Body of pancreas (tissue), 4 donors: Measurements from ENCODE around the gene GOLGA3. TPM values are rescaled to one million over a fixed set of nuclear protein-coding genes. Genes with fewer than 3 reads are reported as not detected.
"Not testable (repeated sequence)": the region's sequence is repeated elsewhere in the genome, so short reads cannot be mapped to it uniquely, and the experiment has no call there.

Experiments used
- ATAC-seq: fragments of 150-250 bp; one replicate; pipeline ENCODE4 v1.9.1; 2016
- DNase-seq, 4 donors: peaks; one replicate each; pipeline ENCODE4 v3.0.0-alpha.2; 2019
- H3K27ac ChIP-seq, 4 donors: fragments of 200-600 bp; sonication (generic); 1 replicate in 3 of 4; 2 replicates in 1 of 4; pipeline versions ENCODE4 v1.5.1 to v1.6.1; 2016 to 2019; ENCODE audit warnings: mild to moderate bottlenecking in 1 of 4, mixed read lengths in 1 of 4, moderate library complexity in 1 of 4
- H3K27me3 ChIP-seq, 2 donors: fragments of 200-600 bp; sonication (generic); one replicate each; pipeline ENCODE4 v1.6.0; 2016; ENCODE audit warnings: mild to moderate bottlenecking in 1 of 2
- H3K36me3 ChIP-seq, 2 donors: fragments of 200-600 bp; sonication (generic); replicated peaks in 1 of 2; 2 replicates each; pipeline ENCODE4 v1.5.1; 2016; ENCODE audit warnings: low read depth in 2 of 2; ENCODE audit not compliant: insufficient read depth in 1 of 2
- H3K4me1 ChIP-seq: fragments of 200-600 bp; sonication (generic); one replicate; pipeline ENCODE4 v1.6.0; 2016
- H3K4me3 ChIP-seq, 2 donors: fragments of 200-600 bp; sonication (generic); 1 replicate in 1 of 2; 2 replicates in 1 of 2; pipeline ENCODE4 v1.5.1; 2016 to 2019
- H3K9me3 ChIP-seq, 3 donors: fragments of 200-600 bp; sonication (generic); 1 replicate in 2 of 3; 2 replicates in 1 of 3; pipeline ENCODE4 v1.5.1; 2016
- POLR2A ChIP-seq, 3 donors: fragments of 450-650 bp; IDR thresholded peaks; one replicate each; pipeline ENCODE4 v1.6.1; 2016; ENCODE audit warnings: antibody characterized with exemption in 3 of 3, mild to moderate bottlenecking in 2 of 3
- WGBS, 2 donors: methylation state at CpG; one replicate each; pipeline ENCODE4 v1.1.5; 2017; 5-methylcytosine and 5-hydroxymethylcytosine counted together
- intact Hi-C: fragments of 100-400 bp; cut with DNase I; formaldehyde crosslinking; loops from one replicate; pipeline ENCODE4 v1.15.1; 2023
- total RNA-seq, 2 donors: library from RNA; depleted of rRNA; stranded (reverse); fragments of >200 nt; gene quantifications; one replicate each; pipeline ENCODE4 v1.1.0, GENCODE V29; 2016
- TF ChIP-seq, protein P1 (sequence below), 7 experiments: fragments of 450-650 bp in 4 of 7; fragments of 200-600 bp in 3 of 7; sonication (generic) in 3 of 7; IDR thresholded peaks; one replicate each; pipeline ENCODE4 v1.5.1; 2016 to 2019; ENCODE audit warnings: antibody characterized with exemption in 7 of 7

GOLGA3 gene
- total RNA-seq, 2 donors from 2014 or later = 57.3 to 98.6 TPM

DNA sequence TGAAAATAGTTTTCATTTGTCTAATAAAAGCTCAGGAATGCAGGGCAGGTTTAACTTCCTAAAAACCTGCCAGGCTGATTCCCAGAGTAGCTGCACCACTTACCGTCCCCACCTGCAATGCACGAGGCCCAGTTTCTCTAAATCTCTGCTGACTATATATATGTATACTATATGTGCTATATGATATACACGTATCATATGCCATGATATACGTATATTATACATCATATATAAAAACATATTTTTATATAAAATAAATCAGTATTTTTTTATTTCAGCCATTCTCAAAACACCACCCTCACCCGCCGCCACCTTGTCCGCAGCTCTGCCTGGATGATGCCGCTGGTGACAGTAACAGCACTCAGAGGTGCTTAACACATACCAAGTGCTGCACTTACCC lies 69.3 kb downstream of the GOLGA3 start:
- H3K27ac ChIP-seq = no peak overlapping the region
- intact Hi-C loops = no loop called here
- no peak for DNase-seq
- H3K27me3 ChIP-seq = no peaks in the 10 kb centered on the region
- no peaks in the 10 kb centered on the region for H3K9me3 ChIP-seq
- no peaks in the 10 kb centered on the region for H3K36me3 ChIP-seq
- 77 to 96% methylated on average over 8 of the region's 8 CpGs for WGBS, 2 donors
- TF ChIP-seq POLR2A (IDR thresholded peaks at IDR 0.05) = no peak
- TF ChIP-seq, protein P1, sequence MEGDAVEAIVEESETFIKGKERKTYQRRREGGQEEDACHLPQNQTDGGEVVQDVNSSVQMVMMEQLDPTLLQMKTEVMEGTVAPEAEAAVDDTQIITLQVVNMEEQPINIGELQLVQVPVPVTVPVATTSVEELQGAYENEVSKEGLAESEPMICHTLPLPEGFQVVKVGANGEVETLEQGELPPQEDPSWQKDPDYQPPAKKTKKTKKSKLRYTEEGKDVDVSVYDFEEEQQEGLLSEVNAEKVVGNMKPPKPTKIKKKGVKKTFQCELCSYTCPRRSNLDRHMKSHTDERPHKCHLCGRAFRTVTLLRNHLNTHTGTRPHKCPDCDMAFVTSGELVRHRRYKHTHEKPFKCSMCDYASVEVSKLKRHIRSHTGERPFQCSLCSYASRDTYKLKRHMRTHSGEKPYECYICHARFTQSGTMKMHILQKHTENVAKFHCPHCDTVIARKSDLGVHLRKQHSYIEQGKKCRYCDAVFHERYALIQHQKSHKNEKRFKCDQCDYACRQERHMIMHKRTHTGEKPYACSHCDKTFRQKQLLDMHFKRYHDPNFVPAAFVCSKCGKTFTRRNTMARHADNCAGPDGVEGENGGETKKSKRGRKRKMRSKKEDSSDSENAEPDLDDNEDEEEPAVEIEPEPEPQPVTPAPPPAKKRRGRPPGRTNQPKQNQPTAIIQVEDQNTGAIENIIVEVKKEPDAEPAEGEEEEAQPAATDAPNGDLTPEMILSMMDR (IDR thresholded peaks at IDR 0.05) = no peak
- H3K4me1 ChIP-seq = peaks cover 12% of the 10 kb centered on the region
- H3K4me3 ChIP-seq = no peak overlapping the region
- no peak for ATAC-seq

DNA sequence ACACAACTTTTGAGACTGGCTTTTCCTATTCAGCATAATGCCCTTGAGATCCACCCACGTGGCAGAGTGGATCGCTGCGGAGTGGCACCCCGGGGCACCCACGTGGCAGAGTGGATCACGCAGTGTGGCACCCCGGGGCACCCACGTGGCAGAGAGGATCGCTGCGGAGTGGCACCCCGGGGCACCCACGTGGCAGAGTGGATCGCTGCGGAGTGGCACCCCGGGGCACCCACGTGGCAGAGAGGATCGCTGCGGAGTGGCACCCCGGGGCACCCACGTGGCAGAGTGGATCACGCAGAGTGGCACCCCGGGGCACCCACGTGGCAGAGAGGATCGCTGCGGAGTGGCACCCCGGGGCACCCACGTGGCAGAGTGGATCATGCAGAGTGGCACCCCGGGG lies 69.8 kb downstream of the GOLGA3 start:
- peaks cover 12% of the 10 kb centered on the region for H3K4me1 ChIP-seq
- H3K4me3 ChIP-seq, DNase-seq, H3K27ac ChIP-seq, ATAC-seq, H3K36me3 ChIP-seq, intact Hi-C loops, H3K9me3 ChIP-seq, H3K27me3 ChIP-seq: not testable (repeated sequence)
- 84 to 92% methylated on average over 10 to 25 of the region's 28 CpGs for WGBS, 2 donors

DNA sequence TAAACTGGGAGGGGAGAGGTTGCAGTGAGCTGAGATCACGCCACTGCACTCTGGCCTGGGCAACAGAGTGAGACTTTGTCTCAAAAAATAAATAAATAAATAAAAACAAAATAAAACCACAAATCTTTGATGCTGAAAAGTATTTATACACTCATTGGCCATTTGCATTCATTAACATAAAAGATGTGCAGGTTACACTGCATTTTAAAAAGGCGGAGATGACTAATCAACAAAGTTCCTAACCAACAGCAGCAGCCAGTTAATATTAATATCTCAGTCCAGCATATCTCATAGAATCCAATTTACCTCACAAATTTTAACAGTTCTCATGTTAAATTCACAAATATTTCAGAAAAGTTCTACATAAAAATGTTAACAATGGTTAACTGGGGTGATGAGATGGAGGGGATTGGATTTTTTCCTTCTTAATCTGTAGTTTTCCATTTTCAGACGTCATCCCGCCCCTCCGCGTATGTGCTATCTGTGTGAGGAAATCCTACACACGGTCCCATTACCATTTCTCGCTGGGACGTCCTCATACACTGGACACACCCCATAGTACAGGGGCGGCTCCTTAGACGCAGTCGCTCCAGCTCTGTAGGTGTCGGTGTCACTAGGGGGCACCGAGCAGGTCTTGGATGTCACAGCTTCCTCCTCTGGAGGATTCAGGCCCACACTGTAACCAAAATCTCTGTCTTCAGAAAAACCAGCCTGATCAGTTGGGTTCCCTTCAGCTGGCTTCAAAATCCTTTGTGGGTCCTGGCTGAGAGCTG lies 74.3 kb downstream of the GOLGA3 start:
- intact Hi-C loops = no loop called here
- WGBS, 2 donors = 80 to 83% methylated on average over 11 to 14 of the region's 14 CpGs
- no peak for TF ChIP-seq POLR2A (IDR thresholded peaks at IDR 0.05)
- TF ChIP-seq, protein P1 (IDR thresholded peaks at IDR 0.05) = no peak
- Histone ChIP-seq H3K36me3 (peaks cover 0 to 11% of the 10 kb centered on the region in 2 donors), H3K4me1 (no peaks in the 10 kb centered on the region), H3K9me3 (no peaks in the 10 kb centered on the region), H3K27me3 (no peaks in the 10 kb centered on the region), H3K27ac (no peak overlapping the region), H3K4me3 (no peak overlapping the region)
- no peak for DNase-seq
- no peak for ATAC-seq

DNA sequence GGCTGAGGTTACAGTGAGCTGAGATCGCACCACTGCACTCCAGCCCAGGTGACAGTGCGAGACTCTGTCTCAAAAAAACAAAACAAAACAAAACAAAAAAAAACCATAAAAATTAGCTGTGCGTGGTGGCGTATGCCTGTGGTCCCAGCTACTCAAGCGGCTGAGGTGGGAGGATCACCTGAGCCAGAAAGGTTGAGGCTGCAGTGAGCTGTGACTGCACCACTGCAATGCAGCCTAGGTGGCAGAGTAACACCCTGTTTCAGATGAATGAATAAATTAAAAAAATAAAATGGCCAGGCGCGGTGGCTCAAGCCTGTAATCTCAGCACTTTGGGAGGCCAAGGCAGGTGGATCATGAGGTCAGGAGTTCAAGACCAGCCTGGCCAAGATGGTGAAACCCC lies 75.0 kb downstream of the GOLGA3 start:
- H3K27me3 ChIP-seq, H3K27ac ChIP-seq, H3K4me3 ChIP-seq, DNase-seq, ATAC-seq, H3K4me1 ChIP-seq, intact Hi-C loops, H3K9me3 ChIP-seq: not testable (repeated sequence)
- H3K36me3 ChIP-seq = peaks cover 0 to 12% of the 10 kb centered on the region in 2 donors
- 93 to 94% methylated on average over 7 of the region's 7 CpGs for WGBS, 2 donors

DNA sequence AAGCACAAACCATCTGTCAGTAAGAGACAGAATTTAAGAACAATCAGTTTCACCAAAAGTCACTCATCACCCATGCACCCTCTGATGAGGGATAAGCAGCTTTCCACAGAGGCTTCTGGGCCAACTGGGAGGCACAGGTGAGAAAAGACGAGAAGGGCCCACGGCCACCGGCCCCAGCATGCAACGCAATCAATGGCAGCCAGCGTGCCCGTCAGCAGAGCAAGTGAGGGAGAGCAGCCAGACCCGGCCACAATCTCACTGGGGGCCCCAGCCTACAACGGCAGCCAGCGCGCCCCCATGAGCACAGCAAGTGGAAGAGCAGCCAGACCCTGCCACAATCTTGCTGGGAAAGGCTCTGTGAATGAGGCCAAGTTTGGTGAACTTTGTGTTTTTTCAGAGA lies 80.3 kb downstream of the GOLGA3 start:
- Histone ChIP-seq H3K9me3 (no peaks in the 10 kb centered on the region), H3K27me3 (no peaks in the 10 kb centered on the region), H3K4me3 (no peak overlapping the region), H3K36me3 (peaks cover 5 to 38% of the 10 kb centered on the region in 2 donors), H3K27ac (no peak overlapping the region), H3K4me1 (no peaks in the 10 kb centered on the region)
- intact Hi-C loops = no loop called here
- TF ChIP-seq, protein P1 (IDR thresholded peaks at IDR 0.05) = no peak
- TF ChIP-seq POLR2A (IDR thresholded peaks at IDR 0.05) = no peak
- 98 to 100% methylated on average over 9 to 10 of the region's 10 CpGs for WGBS, 2 donors
- ATAC-seq = no peak
- DNase-seq = no peak

DNA sequence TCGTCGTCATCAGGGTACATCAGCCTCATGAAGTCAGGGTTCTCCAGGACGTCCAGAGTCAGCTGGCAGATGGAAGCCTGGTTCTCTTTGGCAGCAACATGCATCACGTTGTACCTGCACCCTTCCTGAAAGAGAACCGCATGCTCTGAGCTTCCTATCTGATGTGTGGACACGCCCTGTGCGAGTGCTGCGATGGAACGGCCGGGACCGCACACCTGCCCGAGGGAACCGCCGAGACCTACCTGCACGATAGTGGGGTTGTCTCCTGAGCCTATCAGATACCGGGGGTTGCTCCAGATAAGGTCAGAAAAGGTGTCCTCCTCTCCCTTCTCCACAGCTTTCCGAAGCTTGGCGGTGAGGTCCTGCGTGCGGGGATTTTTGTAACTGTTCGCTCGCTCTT lies 80.8 kb downstream of the GOLGA3 start:
- no peak overlapping the region for H3K27ac ChIP-seq
- no peak for ATAC-seq
- peaks cover 5 to 40% of the 10 kb centered on the region in 2 donors for H3K36me3 ChIP-seq
- no peaks in the 10 kb centered on the region for H3K4me1 ChIP-seq
- no peak overlapping the region for H3K4me3 ChIP-seq
- TF ChIP-seq POLR2A (IDR thresholded peaks at IDR 0.05) = no peak
- TF ChIP-seq, protein P1 (IDR thresholded peaks at IDR 0.05) = no peak
- DNase-seq = no peak
- intact Hi-C loops = no loop called here
- H3K27me3 ChIP-seq = no peaks in the 10 kb centered on the region
- WGBS, 2 donors = 93% methylated on average over 14 to 22 of the region's 22 CpGs
- H3K9me3 ChIP-seq = no peaks in the 10 kb centered on the region
